H1 (cell line): Measurements from ENCODE around the gene SLC24A3. TPM values are rescaled to one million over a fixed set of nuclear protein-coding genes. Genes with fewer than 3 reads are reported as not detected.

ENCODE experiments used
- CTCF ChIA-PET: fragments of 300-600 bp; sonication (Branson Sonifier 250); formaldehyde crosslinking; loops from one replicate; lab custom pipeline; 2021; ENCODE audit not compliant: partially characterized antibody; lab: Charles Lee
- POLR2A ChIA-PET: fragments of 300-600 bp; sonication (Branson Sonifier 250); formaldehyde crosslinking; loops from one replicate; lab custom pipeline; 2021; ENCODE audit warnings: inconsistent platforms; ENCODE audit not compliant: partially characterized antibody; lab: Charles Lee
- DNase-seq, 2 experiments: peaks; one replicate each; pipeline versions ENCODE4 v3.0.0 to v3.0.0-alpha.2; 2010 to 2022; ENCODE audit warnings: low spot score in 2 of 2, low read depth in 1 of 2, mixed read lengths in 1 of 2
- FAIRE-seq: peaks from 2 replicates; lab custom pipeline; 2011; peaks lifted over from hg19 to GRCh38; lab: Jason Lieb, UNC
- H2AFZ ChIP-seq: 2 replicates; pipeline ENCODE4 v1.8.1; 2012; ENCODE audit warnings: low read length, inconsistent platforms
- H2AK5ac ChIP-seq: 2 replicates; pipeline ENCODE4 v1.6.1; 2013; ENCODE audit warnings: low read depth, low read length
- H2BK120ac ChIP-seq: replicated peaks from 2 replicates; pipeline ENCODE3; 2013; ENCODE audit warnings: low read depth, low read length, inconsistent platforms
- H2BK12ac ChIP-seq: 2 replicates; pipeline ENCODE4 v1.6.1; 2013; ENCODE audit warnings: low read depth, low read length
- H2BK15ac ChIP-seq: 2 replicates; pipeline ENCODE4 v1.6.1; 2013; ENCODE audit warnings: low read length
- H2BK20ac ChIP-seq: 2 replicates; pipeline ENCODE4 v1.6.1; 2013; ENCODE audit warnings: low read length
- H2BK5ac ChIP-seq: 2 replicates; pipeline ENCODE4 v1.6.1; 2013; ENCODE audit warnings: low read depth, low read length
- H3K14ac ChIP-seq: 2 replicates; pipeline ENCODE4 v1.6.1; 2013; ENCODE audit warnings: inconsistent platforms; ENCODE audit not compliant: insufficient read length
- H3K18ac ChIP-seq: 2 replicates; pipeline ENCODE4 v1.6.1; 2013; ENCODE audit warnings: low read length; ENCODE audit errors: extremely low read depth
- H3K23ac ChIP-seq: 2 replicates; pipeline ENCODE4 v1.6.1; 2013; ENCODE audit warnings: inconsistent platforms; ENCODE audit not compliant: insufficient read length
- H3K23me2 ChIP-seq: 2 replicates; pipeline ENCODE4 v1.6.1; 2013; ENCODE audit warnings: low read depth, low read length
- H3K27ac ChIP-seq: 2 replicates; pipeline ENCODE4 v1.6.1; 2011; ENCODE audit warnings: low read depth, low read length, inconsistent platforms
- H3K27me3 ChIP-seq, 4 experiments: replicated peaks in 1 of 4; 1 replicate in 1 of 4; 2 replicates in 3 of 4; pipeline versions ENCODE4 v1.6.1 to v1.8.1; 2011 to 2013; ENCODE audit warnings: low read length in 3 of 4, mild to moderate bottlenecking in 3 of 4, inconsistent platforms in 2 of 4, mixed read lengths in 2 of 4, moderate library complexity in 1 of 4; ENCODE audit not compliant: control insufficient read depth in 3 of 4, insufficient read depth in 3 of 4; ENCODE audit errors: extremely low read depth in 1 of 4
- H3K36me3 ChIP-seq, 4 experiments: 2 replicates each; pipeline versions ENCODE4 v1.6.1 to v1.8.1; 2011 to 2013; ENCODE audit warnings: mild to moderate bottlenecking in 4 of 4, low read length in 3 of 4, moderate library complexity in 2 of 4, control low read depth in 1 of 4, inconsistent platforms in 1 of 4; ENCODE audit not compliant: insufficient read depth in 4 of 4, control insufficient read depth in 2 of 4
- H3K4ac ChIP-seq: replicated peaks from 2 replicates; pipeline ENCODE3; 2013; ENCODE audit warnings: low read length, low read depth, mixed read lengths, inconsistent platforms; ENCODE audit not compliant: insufficient read length
- H3K4me1 ChIP-seq, 4 experiments: replicated peaks in 1 of 4; 1 replicate in 1 of 4; 2 replicates in 3 of 4; pipeline versions ENCODE4 v1.6.1 to v1.8.1; 2011 to 2013; ENCODE audit warnings: low read length in 3 of 4, inconsistent platforms in 2 of 4, mixed read lengths in 1 of 4; ENCODE audit not compliant: insufficient read depth in 4 of 4, control insufficient read depth in 3 of 4
- H3K4me2 ChIP-seq, 2 experiments: 2 replicates each; pipeline versions ENCODE4 v1.6.1 to v1.8.1; 2011 to 2013; ENCODE audit warnings: low read depth in 2 of 2, low read length in 2 of 2, control low read depth in 1 of 2, inconsistent platforms in 1 of 2, mild to moderate bottlenecking in 1 of 2; ENCODE audit not compliant: insufficient read depth in 1 of 2
- H3K4me3 ChIP-seq, 4 experiments: fragments of 200-600, 300-600 bp in 1 of 4; sonication (generic), shearing (Covaris generic), sonication (Bioruptor Twin) in 1 of 4; 2 replicates each; pipeline versions ENCODE4 v1.5.1 to v1.8.1; 2011 to 2016; ENCODE audit warnings: low read length in 4 of 4, low read depth in 3 of 4, control low read depth in 2 of 4, inconsistent platforms in 2 of 4, mild to moderate bottlenecking in 2 of 4, mixed read lengths in 1 of 4, moderate library complexity in 1 of 4; ENCODE audit not compliant: insufficient read depth in 2 of 4; ENCODE audit errors: extremely low read depth in 1 of 4
- H3K56ac ChIP-seq: replicated peaks from 2 replicates; pipeline ENCODE3; 2013; ENCODE audit warnings: low read depth, mild to moderate bottlenecking, mixed read lengths, low read length, inconsistent platforms; ENCODE audit not compliant: insufficient read length
- H3K79me1 ChIP-seq: 2 replicates; pipeline ENCODE4 v1.6.1; 2013; ENCODE audit warnings: low read depth, low read length, control low read depth
- H3K79me2 ChIP-seq, 2 experiments: 2 replicates each; pipeline versions ENCODE4 v1.6.1 to v1.8.1; 2012 to 2013; ENCODE audit warnings: low read length in 2 of 2, mild to moderate bottlenecking in 2 of 2, inconsistent platforms in 1 of 2; ENCODE audit not compliant: insufficient read depth in 2 of 2, control insufficient read depth in 1 of 2
- H3K9ac ChIP-seq, 4 experiments: replicated peaks in 1 of 4; 1 replicate in 1 of 4; 2 replicates in 3 of 4; pipeline versions ENCODE4 v1.6.1 to v1.8.1; 2011 to 2013; ENCODE audit warnings: low read depth in 3 of 4, low read length in 3 of 4, control low read depth in 2 of 4, mild to moderate bottlenecking in 2 of 4, moderate library complexity in 2 of 4, inconsistent platforms in 1 of 4; ENCODE audit errors: extremely low read depth in 1 of 4
- H3K9me3 ChIP-seq, 2 experiments: 2 replicates each; pipeline versions ENCODE4 v1.6.1 to v1.8.1; 2012 to 2013; ENCODE audit warnings: mild to moderate bottlenecking in 2 of 2, moderate library complexity in 2 of 2, control low read depth in 1 of 2, inconsistent platforms in 1 of 2, low read depth in 1 of 2, low read length in 1 of 2, mixed read lengths in 1 of 2; ENCODE audit not compliant: insufficient read depth in 2 of 2
- H4K20me1 ChIP-seq, 2 experiments: replicated peaks in 1 of 2; 2 replicates each; pipeline versions ENCODE3 to v1.8.1; 2011 to 2013; ENCODE audit warnings: inconsistent platforms in 2 of 2, low read length in 2 of 2, mild to moderate bottlenecking in 1 of 2; ENCODE audit not compliant: insufficient read depth in 2 of 2, control insufficient read depth in 1 of 2
- H4K5ac ChIP-seq: 2 replicates; pipeline ENCODE4 v1.6.1; 2013; ENCODE audit warnings: low read length, low read depth, mixed read lengths, inconsistent platforms; ENCODE audit not compliant: insufficient read length
- H4K8ac ChIP-seq: 2 replicates; pipeline ENCODE4 v1.8.0; 2013; ENCODE audit warnings: mild to moderate bottlenecking, moderate library complexity, low read length, inconsistent platforms; ENCODE audit not compliant: insufficient read depth; ENCODE audit errors: extremely low read depth
- H4K91ac ChIP-seq: replicated peaks from 2 replicates; pipeline ENCODE3; 2013; ENCODE audit warnings: low read length, mixed read lengths, inconsistent platforms; ENCODE audit not compliant: insufficient read length
- CTBP2 ChIP-seq: IDR thresholded peaks from 2 replicates; pipeline ENCODE4 v1.7.0; 2011; ENCODE audit warnings: borderline replicate concordance, mild to moderate bottlenecking, moderate library complexity, mixed read lengths, low read length; ENCODE audit not compliant: insufficient read depth, insufficient read length
- EGR1 ChIP-seq: IDR thresholded peaks from 2 replicates; pipeline ENCODE4 v1.6.1; 2011; ENCODE audit warnings: low read depth, low read length, borderline replicate concordance
- HDAC6 ChIP-seq: IDR thresholded peaks from one replicate; pipeline ENCODE4 v1.7.1; 2012; ENCODE audit warnings: low read depth, mild to moderate bottlenecking, inconsistent platforms, low read length, moderate library complexity
- MAFK ChIP-seq: IDR thresholded peaks from 2 replicates; pipeline ENCODE4 v1.6.1; 2012; ENCODE audit warnings: low read depth, mild to moderate bottlenecking, improper control_type of control experiment, low read length
- RAD21 ChIP-seq, 2 experiments: IDR thresholded peaks in 1 of 2; conservative IDR thresholded peaks in 1 of 2; 2 replicates each; pipeline ENCODE4 v1.6.1; 2011; ENCODE audit warnings: low read depth in 2 of 2, low read length in 2 of 2, improper control_type of control experiment in 1 of 2, inconsistent platforms in 1 of 2, mild to moderate bottlenecking in 1 of 2, moderate library complexity in 1 of 2
- RFX5 ChIP-seq: IDR thresholded peaks from 2 replicates; pipeline ENCODE4 v1.6.1; 2011; ENCODE audit warnings: low read depth, low read length, improper control_type of control experiment, borderline replicate concordance
- SAP30 ChIP-seq: fragments of 300-600 bp; sonication (generic); IDR thresholded peaks from 2 replicates; pipeline ENCODE4 v1.7.1; 2012; ENCODE audit warnings: low read length, moderate library complexity, mild to moderate bottlenecking, inconsistent platforms; ENCODE audit not compliant: insufficient read depth, insufficient replicate concordance
- SIRT6 ChIP-seq: IDR thresholded peaks from one replicate; pipeline ENCODE4 v1.7.1; 2012; ENCODE audit warnings: low read length, inconsistent platforms
- SP2 ChIP-seq: IDR thresholded peaks from 2 replicates; pipeline ENCODE4 v1.6.1; 2012; ENCODE audit warnings: mild to moderate bottlenecking, low read length, inconsistent platforms
- SRF ChIP-seq: IDR thresholded peaks from 2 replicates; pipeline ENCODE4 v1.6.1; 2011; ENCODE audit warnings: mild to moderate bottlenecking, low read depth, low read length, moderate library complexity
- whole genome bisulfite sequencing, 2 experiments: shearing (Covaris generic) in 1 of 2; methylation state at CpG; one replicate each; pipeline versions ENCODE4 v1.1.6 to v1.1.7; 2013 to 2015; ENCODE audit warnings: low lambda C conversion rate in 2 of 2, mixed read lengths in 2 of 2, inconsistent platforms in 1 of 2, low coverage in 1 of 2, missing lambda C conversion rate in 1 of 2; ENCODE audit not compliant: insufficient replicate concordance in 2 of 2, insufficient coverage in 1 of 2, insufficient read length in 1 of 2; ENCODE audit errors: extremely low coverage in 1 of 2, missing lambda C conversion rate in 1 of 2; 5-methylcytosine and 5-hydroxymethylcytosine counted together
- polyA plus RNA-seq, 7 experiments: library from polyadenylated mRNA; depleted of rRNA in 3 of 7; stranded (reverse) in 5 of 7; unstranded in 2 of 7; fragments of >200 nt in 5 of 7; fragments of 200-250 nt in 2 of 7; gene quantifications; 1 replicate in 5 of 7; 2 replicates in 1 of 7; 4 replicates in 1 of 7; pipeline versions ENCODE4 v1.2.1 to v1.2.3, GENCODE V29; 2011 to 2013; ENCODE audit warnings: missing spikeins in 2 of 7, mixed read lengths in 2 of 7
- total RNA-seq: library from RNA; stranded (reverse); fragmentation: NEBNext Ultra II Directional; extraction: Animal tissue kit (Norgen Biotek cat#: 25700); gene quantifications from 2 replicates; pipeline ENCODE4 v1.2.1, GENCODE V29; 2021

SLC24A3 gene
- total and polyA plus RNA-seq, 2 of the 8 experiments (the other 6 are each of a cell fraction or from before 2014, with no cell fraction given) = 4.5 to 6.3 TPM

- no peak overlapping the region for H4K5ac ChIP-seq
- no peak overlapping the region for H3K4me2 ChIP-seq
- no peak overlapping the region for H3K4me3 ChIP-seq
- TF ChIP-seq SIRT6 = no peak
- no peak for TF ChIP-seq RFX5
- TF ChIP-seq SAP30 = no peak
- no peak for TF ChIP-seq SP2
- TF ChIP-seq EGR1 = no peak
- TF ChIP-seq SRF = no peak
- TF ChIP-seq CTBP2 = no peak
- TF ChIP-seq RAD21 (IDR thresholded peaks at IDR 0.05 in 1 of 2, conservative IDR thresholded peaks at IDR 0.05 in 1 of 2; ENCODE audit: low read depth in 2 of 2, low read length in 2 of 2) = no peak
- TF ChIP-seq MAFK = no peak
- no peak for TF ChIP-seq HDAC6
- H3K27ac ChIP-seq = no peak overlapping the region
- H3K4me1 ChIP-seq = no peaks in the 10 kb centered on the region
- H3K79me2 ChIP-seq = no peaks in the 10 kb centered on the region
- no peak overlapping the region for H4K8ac ChIP-seq
- H2BK12ac ChIP-seq = no peak overlapping the region
- H2BK20ac ChIP-seq = no peak overlapping the region
- no peak overlapping the region for H3K4ac ChIP-seq
- DNase-seq (no peak), FAIRE-seq (no peak)
- H3K36me3 ChIP-seq = no peaks in the 10 kb centered on the region
- H2AFZ ChIP-seq = no peak overlapping the region
- H3K23ac ChIP-seq = no peak overlapping the region
- no peaks in the 10 kb centered on the region for H3K9me3 ChIP-seq
- no peak overlapping the region for H2BK15ac ChIP-seq
- H3K27me3 ChIP-seq = no peaks in the 10 kb centered on the region
- CTCF ChIA-PET = interaction anchor here (1.2 to 1.8 kb wide), 3 partner anchors 12 to 319 kb away, joined by 3 to 4 read pairs (median 3); no protein-coding TSS in a partner anchor
- no peak overlapping the region for H2BK120ac ChIP-seq
- no peak overlapping the region for H3K56ac ChIP-seq
- POLR2A ChIA-PET = no interaction called here
- H4K91ac ChIP-seq = no peak overlapping the region
- H3K9ac ChIP-seq = no peak overlapping the region
- H2BK5ac ChIP-seq = no peak overlapping the region
- no peak overlapping the region for H2AK5ac ChIP-seq
- H3K14ac ChIP-seq = no peak overlapping the region
- 95% methylated on average over 3 of the region's 3 CpGs; no CpG with 5 or more reads in 1 of the 2 experiments for WGBS, 2 experiments
- no peaks in the 10 kb centered on the region for H3K23me2 ChIP-seq
- no peaks in the 10 kb centered on the region for H3K79me1 ChIP-seq
- H4K20me1 ChIP-seq = no peaks in the 10 kb centered on the region
- H3K18ac ChIP-seq = no peak overlapping the region
These were observed 161.8 kb downstream of the SLC24A3 start for GRCh38 chr20:19374216-19374615.
